ENCODE data around the gene SLC25A48. TPM values are rescaled to one million over a fixed set of nuclear protein-coding genes. Genes with fewer than 3 reads are reported as not detected.

The SLC25A48 gene
- total and polyA plus RNA-seq, 3 experiments from 2014 or later = not detected

DNA sequence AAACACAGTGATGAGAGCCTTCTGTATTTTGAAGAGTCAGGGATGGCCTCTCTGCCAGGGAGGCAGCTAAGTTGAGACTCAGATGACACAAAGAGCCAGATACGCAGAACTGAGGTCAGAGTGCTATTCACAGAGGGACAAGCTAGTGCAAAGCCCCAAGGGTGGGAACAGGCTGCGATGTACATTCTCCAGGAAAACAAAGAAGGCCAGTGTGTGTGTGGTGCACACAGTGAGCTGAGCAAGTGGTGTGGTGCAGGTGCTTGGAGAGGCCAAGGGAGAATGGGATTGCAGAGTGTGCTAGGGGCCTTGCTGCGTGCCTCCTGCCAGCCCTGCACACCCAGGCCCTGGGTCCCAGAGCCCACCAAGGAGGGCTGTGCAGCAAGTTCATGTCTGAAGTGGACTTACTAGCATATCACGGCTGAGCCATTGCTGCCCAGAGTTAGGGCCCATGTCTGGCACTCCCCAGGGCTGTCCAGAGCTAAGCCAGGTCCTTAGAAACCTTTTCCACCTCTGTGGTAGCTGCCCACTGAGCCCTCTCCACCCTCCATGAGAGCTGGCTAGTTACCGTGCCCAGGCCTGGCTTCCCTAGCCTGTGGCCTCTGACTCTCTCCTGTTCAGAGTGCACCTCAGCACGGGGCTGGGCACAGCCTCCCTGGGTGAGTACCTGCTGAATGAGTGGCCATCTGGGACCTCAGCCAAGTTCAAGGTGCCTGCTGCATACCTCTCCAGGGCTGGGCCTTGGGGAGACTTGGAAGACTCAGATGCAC lies 9.3 kb downstream of the SLC25A48 start:
- H3K4me1 ChIP-seq (ENCODE audit: insufficient read depth, low read length) = no peaks in the 10 kb centered on the region
- H3K36me3 Mint-ChIP-seq = no peaks in the 10 kb centered on the region
- H3K27me3 Mint-ChIP-seq = peaks cover 11 to 21% of the 10 kb centered on the region in 2 donors
- no peaks in the 10 kb centered on the region for H3K36me3 ChIP-seq (ENCODE audit: insufficient read depth, low read length)
- CTCF ChIA-PET = no interaction called here
- POLR2A ChIA-PET = no interaction called here
- peak overlapping the region in 1 of 8 donors; percentile 16 for H3K27ac Mint-ChIP-seq
- no peak overlapping the region for H3K4me3 Mint-ChIP-seq
- H3K4me3 ChIP-seq (ENCODE audit: low read length) = no peak overlapping the region
- H3K9me3 Mint-ChIP-seq = peaks cover 0 to 4% (median 2%) of the 10 kb centered on the region in 5 donors
- H3K9me3 ChIP-seq (ENCODE audit: low read length) = no peaks in the 10 kb centered on the region
- no peak for DNase-seq
- H3K27me3 ChIP-seq (ENCODE audit: insufficient read depth, low read length, poor library complexity, severe bottlenecking) = no peaks in the 10 kb centered on the region
- no peaks in the 10 kb centered on the region for H3K4me1 Mint-ChIP-seq
- no peak overlapping the region for H3K27ac ChIP-seq (ENCODE audit: low read depth, low read length)

DNA sequence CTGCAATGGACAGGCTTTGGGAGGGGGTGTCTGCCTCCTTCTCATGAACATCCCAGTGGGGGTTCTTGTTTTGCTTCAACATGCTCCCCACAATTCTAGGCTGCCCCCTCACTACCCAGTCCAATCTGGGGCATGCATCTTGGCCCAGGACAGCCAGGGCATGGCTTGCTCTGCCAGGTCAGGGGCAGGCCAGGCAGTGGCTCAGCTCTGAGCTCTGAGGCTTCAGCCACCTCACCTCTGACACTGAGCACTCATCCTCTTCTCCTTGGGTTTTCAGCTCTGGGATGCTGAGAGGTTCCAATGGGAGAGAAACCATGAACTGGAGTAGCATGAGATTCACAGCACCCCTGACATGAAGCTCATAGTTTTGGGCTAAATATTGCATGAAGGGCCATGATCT lies 11.8 kb downstream of the SLC25A48 start:
- no peaks in the 10 kb centered on the region for H3K27me3 ChIP-seq (ENCODE audit: insufficient read depth, low read length, poor library complexity, severe bottlenecking)
- no peak for DNase-seq
- ChIA-PET POLR2A (no interaction called here), CTCF (no interaction called here)
- H3K27ac ChIP-seq (ENCODE audit: low read depth, low read length) = no peak overlapping the region
- Mint-ChIP-seq H3K36me3 (no peaks in the 10 kb centered on the region), H3K9me3 (peaks cover 0 to 2% (median 0%) of the 10 kb centered on the region in 5 donors), H3K4me1 (no peaks in the 10 kb centered on the region), H3K4me3 (no peak overlapping the region), H3K27me3 (peaks cover 5 to 11% of the 10 kb centered on the region in 2 donors), H3K27ac (no peak overlapping the region)
- no peak overlapping the region for H3K4me3 ChIP-seq (ENCODE audit: low read length)
- no peaks in the 10 kb centered on the region for H3K9me3 ChIP-seq (ENCODE audit: low read length)
- no peaks in the 10 kb centered on the region for H3K4me1 ChIP-seq (ENCODE audit: insufficient read depth, low read length)
- no peaks in the 10 kb centered on the region for H3K36me3 ChIP-seq (ENCODE audit: insufficient read depth, low read length)

DNA sequence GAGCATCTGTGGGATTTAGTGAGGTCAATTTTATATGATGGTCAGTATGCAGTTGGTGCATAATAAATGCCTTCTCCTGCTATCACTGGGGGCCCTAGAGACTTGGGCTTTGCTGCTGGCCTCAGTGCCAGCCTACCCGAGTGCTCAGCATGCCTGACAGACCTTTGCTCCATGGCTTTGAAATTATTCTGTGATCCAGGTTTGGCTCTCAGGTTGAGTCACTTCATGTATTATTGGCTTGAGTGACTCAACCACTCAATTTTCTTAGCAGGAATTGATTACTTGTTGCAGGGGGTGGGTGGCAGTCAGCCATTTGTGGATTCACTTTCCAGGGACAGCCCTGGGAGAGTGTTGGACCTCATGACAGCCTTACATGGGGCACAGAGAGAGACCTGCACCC lies 13.5 kb downstream of the SLC25A48 start:
- CTCF ChIA-PET = no interaction called here
- no peak for DNase-seq
- POLR2A ChIA-PET = no interaction called here
- H3K9me3 Mint-ChIP-seq = no peaks in the 10 kb centered on the region
- H3K27me3 Mint-ChIP-seq = peaks cover 5 to 7% of the 10 kb centered on the region in 2 donors
- no peak overlapping the region for H3K4me3 Mint-ChIP-seq
- Histone ChIP-seq H3K4me1 (ENCODE audit: insufficient read depth, low read length) (no peaks in the 10 kb centered on the region), H3K27me3 (ENCODE audit: insufficient read depth, low read length, poor library complexity, severe bottlenecking) (no peaks in the 10 kb centered on the region), H3K27ac (ENCODE audit: low read depth, low read length) (no peak overlapping the region), H3K4me3 (ENCODE audit: low read length) (no peak overlapping the region), H3K9me3 (ENCODE audit: low read length) (no peaks in the 10 kb centered on the region), H3K36me3 (ENCODE audit: insufficient read depth, low read length) (no peaks in the 10 kb centered on the region)
- no peaks in the 10 kb centered on the region for H3K4me1 Mint-ChIP-seq
- no peak overlapping the region for H3K27ac Mint-ChIP-seq
- H3K36me3 Mint-ChIP-seq = no peaks in the 10 kb centered on the region

GRCh38 chr5:135850231-135850630 lies 15.8 kb downstream of the SLC25A48 start:
- no peaks in the 10 kb centered on the region for H3K4me1 Mint-ChIP-seq
- H3K36me3 ChIP-seq (ENCODE audit: insufficient read depth, low read length) = no peaks in the 10 kb centered on the region
- H3K4me3 ChIP-seq (ENCODE audit: low read length) = no peak overlapping the region
- no peaks in the 10 kb centered on the region for H3K36me3 Mint-ChIP-seq
- DNase-seq = no peak
- peaks cover 0 to 2% of the 10 kb centered on the region in 2 donors for H3K27me3 Mint-ChIP-seq
- H3K9me3 ChIP-seq (ENCODE audit: low read length) = no peaks in the 10 kb centered on the region
- ChIA-PET POLR2A (no interaction called here), CTCF (no interaction called here)
- no peak overlapping the region for H3K4me3 Mint-ChIP-seq
- no peaks in the 10 kb centered on the region for H3K9me3 Mint-ChIP-seq
- no peaks in the 10 kb centered on the region for H3K4me1 ChIP-seq (ENCODE audit: insufficient read depth, low read length)
- no peak overlapping the region for H3K27ac ChIP-seq (ENCODE audit: low read depth, low read length)
- H3K27ac Mint-ChIP-seq = no peak overlapping the region
- H3K27me3 ChIP-seq (ENCODE audit: insufficient read depth, low read length, poor library complexity, severe bottlenecking) = no peaks in the 10 kb centered on the region

DNA sequence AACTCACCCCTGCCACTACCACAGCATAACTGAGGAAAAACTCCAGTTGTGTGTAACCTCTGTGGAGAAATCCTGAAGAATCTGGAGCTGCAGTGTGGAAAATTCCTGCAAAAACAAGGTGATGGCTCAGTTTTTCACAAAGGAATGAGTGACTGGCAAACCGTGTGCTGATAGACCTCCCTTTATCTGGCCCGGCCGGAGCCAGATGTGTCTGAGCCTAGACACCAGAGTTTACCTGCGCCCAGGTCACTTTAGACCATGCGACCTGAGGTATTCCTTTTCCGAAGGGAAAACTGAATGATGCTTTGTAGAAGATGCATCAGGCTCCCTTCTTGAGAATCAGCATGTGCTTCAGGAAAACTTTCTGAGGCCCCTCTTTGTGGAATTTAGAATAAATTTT lies 16.2 kb downstream of the SLC25A48 start:
- peaks cover 0 to 2% of the 10 kb centered on the region in 2 donors for H3K27me3 Mint-ChIP-seq
- no peak overlapping the region for H3K4me3 Mint-ChIP-seq
- H3K27ac Mint-ChIP-seq = no peak overlapping the region
- H3K4me3 ChIP-seq (ENCODE audit: low read length) = no peak overlapping the region
- H3K4me1 Mint-ChIP-seq = no peaks in the 10 kb centered on the region
- no peak for DNase-seq
- CTCF ChIA-PET = no interaction called here
- no peaks in the 10 kb centered on the region for H3K4me1 ChIP-seq (ENCODE audit: insufficient read depth, low read length)
- H3K9me3 ChIP-seq (ENCODE audit: low read length) = no peaks in the 10 kb centered on the region
- H3K36me3 ChIP-seq (ENCODE audit: insufficient read depth, low read length) = no peaks in the 10 kb centered on the region
- no peaks in the 10 kb centered on the region for H3K9me3 Mint-ChIP-seq
- POLR2A ChIA-PET = no interaction called here
- no peaks in the 10 kb centered on the region for H3K27me3 ChIP-seq (ENCODE audit: insufficient read depth, low read length, poor library complexity, severe bottlenecking)
- H3K27ac ChIP-seq (ENCODE audit: low read depth, low read length) = no peak overlapping the region
- no peaks in the 10 kb centered on the region for H3K36me3 Mint-ChIP-seq

GRCh38 chr5:135851186-135851914 lies 16.9 kb downstream of the SLC25A48 start:
- Histone ChIP-seq H3K27ac (ENCODE audit: low read depth, low read length) (no peak overlapping the region), H3K27me3 (ENCODE audit: insufficient read depth, low read length, poor library complexity, severe bottlenecking) (no peaks in the 10 kb centered on the region), H3K9me3 (ENCODE audit: low read length) (no peaks in the 10 kb centered on the region), H3K4me1 (ENCODE audit: insufficient read depth, low read length) (no peaks in the 10 kb centered on the region), H3K4me3 (ENCODE audit: low read length) (no peak overlapping the region), H3K36me3 (ENCODE audit: insufficient read depth, low read length) (no peaks in the 10 kb centered on the region)
- ChIA-PET CTCF (no interaction called here), POLR2A (no interaction called here)
- Mint-ChIP-seq H3K36me3 (no peaks in the 10 kb centered on the region), H3K4me1 (no peaks in the 10 kb centered on the region), H3K27me3 (peaks cover 0 to 2% of the 10 kb centered on the region in 2 donors), H3K27ac (no peak overlapping the region), H3K9me3 (no peaks in the 10 kb centered on the region), H3K4me3 (no peak overlapping the region)
- DNase-seq = no peak

GRCh38 chr5:135851915-135852845 lies 17.7 kb downstream of the SLC25A48 start:
- ChIA-PET CTCF (no interaction called here), POLR2A (no interaction called here)
- Mint-ChIP-seq H3K36me3 (no peaks in the 10 kb centered on the region), H3K27me3 (peaks cover 0 to 2% of the 10 kb centered on the region in 2 donors), H3K9me3 (no peaks in the 10 kb centered on the region), H3K4me1 (no peaks in the 10 kb centered on the region), H3K27ac (no peak overlapping the region), H3K4me3 (no peak overlapping the region)
- Histone ChIP-seq H3K9me3 (ENCODE audit: low read length) (no peaks in the 10 kb centered on the region), H3K4me1 (ENCODE audit: insufficient read depth, low read length) (no peaks in the 10 kb centered on the region), H3K4me3 (ENCODE audit: low read length) (no peak overlapping the region), H3K27ac (ENCODE audit: low read depth, low read length) (no peak overlapping the region), H3K36me3 (ENCODE audit: insufficient read depth, low read length) (no peaks in the 10 kb centered on the region), H3K27me3 (ENCODE audit: insufficient read depth, low read length, poor library complexity, severe bottlenecking) (no peaks in the 10 kb centered on the region)
- no peak for DNase-seq
